HEK293 (cell line): Measurements from ENCODE around the gene TPM1.

ENCODE experiments used
- CTCF ChIA-PET: fragments of 350-600 bp; formaldehyde crosslinking; extraction: SDS; loops from one replicate; lab custom pipeline; 2021; ENCODE audit warnings: antibody characterized with exemption; lab: Yijun Ruan, JAX
- POLR2A ChIA-PET: fragments of 300-600 bp; formaldehyde crosslinking; extraction: SDS; loops from one replicate; lab custom pipeline; 2020; ENCODE audit warnings: antibody characterized with exemption, inconsistent platforms; lab: Yijun Ruan, JAX
- H3K27ac ChIP-seq: fragments of 200-500 bp; sonication (Bioruptor generic); 2 replicates; pipeline ENCODE4 v1.5.1; 2014; ENCODE audit warnings: low read depth, low read length, control low read depth, inconsistent platforms; ENCODE audit errors: extremely low read depth
- H3K36me3 ChIP-seq, 2 experiments: fragments of 200-500 bp in 1 of 2; sonication (Bioruptor generic) in 1 of 2; 1 replicate in 1 of 2; 2 replicates in 1 of 2; pipeline ENCODE4 v1.5.1; 2014 to 2017; ENCODE audit warnings: inconsistent platforms in 2 of 2, low read length in 2 of 2; ENCODE audit not compliant: control insufficient read depth in 2 of 2, insufficient read depth in 1 of 2
- H3K4me1 ChIP-seq: fragments of 200-500 bp; sonication (Bioruptor generic); 2 replicates; pipeline ENCODE4 v1.5.1; 2014; ENCODE audit warnings: mild to moderate bottlenecking, low read length, inconsistent platforms; ENCODE audit not compliant: control insufficient read depth, insufficient read depth
- H3K4me3 ChIP-seq: 2 replicates; pipeline ENCODE4 v1.5.1; 2011; ENCODE audit warnings: low read depth, mild to moderate bottlenecking, control low read depth, low read length, moderate library complexity
- H3K9me3 ChIP-seq: fragments of 200-500 bp; sonication (Bioruptor generic); 2 replicates; pipeline ENCODE4 v1.5.1; 2014; ENCODE audit warnings: low read depth, low read length, inconsistent platforms; ENCODE audit not compliant: control insufficient read depth, insufficient read depth
- ELK4 ChIP-seq: IDR thresholded peaks from 2 replicates; pipeline ENCODE4 v1.6.1; 2011; ENCODE audit warnings: mild to moderate bottlenecking, low read depth, low read length, borderline replicate concordance
- KLF9 ChIP-seq: fragments of 450-650 bp; formaldehyde crosslinking; IDR thresholded peaks from 2 replicates; pipeline ENCODE4 v1.5.1; 2016; ENCODE audit warnings: missing biosample characterization, missing genetic modification characterization, low read depth
- PRDM10 ChIP-seq: fragments of 450-650 bp; formaldehyde crosslinking; IDR thresholded peaks from 2 replicates; pipeline ENCODE4 v1.5.1; 2016; ENCODE audit warnings: missing biosample characterization, missing genetic modification characterization
- YY1 ChIP-seq: fragments of 450-650 bp; formaldehyde crosslinking; IDR thresholded peaks from 2 replicates; pipeline ENCODE4 v1.5.1; 2018; ENCODE audit warnings: missing biosample characterization, missing genetic modification characterization
- ZFHX2 ChIP-seq: fragments of 450-650 bp; formaldehyde crosslinking; conservative IDR thresholded peaks from 2 replicates; pipeline ENCODE4 v1.5.1; 2016; ENCODE audit warnings: missing biosample characterization, missing genetic modification characterization
- ZNF138 ChIP-seq: fragments of 450-650 bp; formaldehyde crosslinking; IDR thresholded peaks from 2 replicates; pipeline ENCODE4 v1.5.1; 2016; ENCODE audit warnings: missing biosample characterization, missing genetic modification characterization, borderline replicate concordance
- ZNF184 ChIP-seq: fragments of 450-650 bp; IDR thresholded peaks from 2 replicates; pipeline ENCODE4 v1.5.1; 2018; ENCODE audit warnings: missing biosample characterization, mild to moderate bottlenecking, missing genetic modification characterization
- ZNF292 ChIP-seq: fragments of 450-650 bp; formaldehyde crosslinking; IDR thresholded peaks from 2 replicates; pipeline ENCODE4 v1.5.1; 2016; ENCODE audit warnings: low read depth, missing biosample characterization, missing genetic modification characterization, borderline replicate concordance
- ZNF302 ChIP-seq: fragments of 450-650 bp; formaldehyde crosslinking; IDR thresholded peaks from 2 replicates; pipeline ENCODE4 v1.5.1; 2016; ENCODE audit warnings: missing biosample characterization, missing genetic modification characterization, low read depth
- ZNF362 ChIP-seq: fragments of 450-650 bp; formaldehyde crosslinking; IDR thresholded peaks from 2 replicates; pipeline ENCODE4 v1.5.1; 2016; ENCODE audit warnings: missing biosample characterization, missing genetic modification characterization
- ZNF423 ChIP-seq: fragments of 450-650 bp; formaldehyde crosslinking; IDR thresholded peaks from 2 replicates; pipeline ENCODE4 v1.5.1; 2016; ENCODE audit warnings: missing biosample characterization, missing genetic modification characterization
- ZNF433 ChIP-seq: fragments of 450-650 bp; formaldehyde crosslinking; IDR thresholded peaks from 2 replicates; pipeline ENCODE4 v1.5.1; 2016; ENCODE audit warnings: missing biosample characterization, missing genetic modification characterization, low read depth
- ZNF449 ChIP-seq: fragments of 450-650 bp; formaldehyde crosslinking; IDR thresholded peaks from 2 replicates; pipeline ENCODE4 v1.5.1; 2017; ENCODE audit warnings: missing biosample characterization, mild to moderate bottlenecking, missing genetic modification characterization, moderate library complexity
- ZNF529 ChIP-seq: fragments of 450-650 bp; formaldehyde crosslinking; IDR thresholded peaks from 2 replicates; pipeline ENCODE4 v1.5.1; 2017; ENCODE audit warnings: missing genetic modification characterization, missing biosample characterization; ENCODE audit not compliant: insufficient replicate concordance
- ZNF621 ChIP-seq: fragments of 450-650 bp; formaldehyde crosslinking; IDR thresholded peaks from 2 replicates; pipeline ENCODE4 v1.5.1; 2017; ENCODE audit warnings: missing biosample characterization, missing genetic modification characterization
- ZNF639 ChIP-seq: fragments of 450-650 bp; formaldehyde crosslinking; IDR thresholded peaks from 2 replicates; pipeline ENCODE4 v1.5.1; 2016; ENCODE audit warnings: missing biosample characterization, missing genetic modification characterization
- ZNF670 ChIP-seq: fragments of 450-650 bp; formaldehyde crosslinking; IDR thresholded peaks from 2 replicates; pipeline ENCODE4 v1.5.1; 2016; ENCODE audit warnings: missing biosample characterization, missing genetic modification characterization, low read depth
- ZNF747 ChIP-seq: fragments of 450-650 bp; formaldehyde crosslinking; IDR thresholded peaks from 2 replicates; pipeline ENCODE4 v1.5.1; 2016; ENCODE audit warnings: missing biosample characterization, missing genetic modification characterization
- ZSCAN23 ChIP-seq: fragments of 450-650 bp; formaldehyde crosslinking; IDR thresholded peaks from 2 replicates; pipeline ENCODE4 v1.5.1; 2016; ENCODE audit warnings: missing biosample characterization, missing genetic modification characterization

The TPM1 gene

GRCh38 chr15:63063877-63064409 is 21.4 kb downstream of the TPM1 start:
- Histone ChIP-seq H3K27ac (no peak overlapping the region), H3K4me3 (no peak overlapping the region), H3K9me3 (no peaks in the 10 kb centered on the region), H3K4me1 (no peaks in the 10 kb centered on the region), H3K36me3 (peaks cover 9 to 83% of the 10 kb centered on the region in 2 experiments)
- TF ChIP-seq ZSCAN23 (tag by site-specific recombination) = no peak
- no peak for TF ChIP-seq ELK4
- no peak for TF ChIP-seq ZNF423 (tag by site-specific recombination)
- no peak for TF ChIP-seq ZNF639 (tag by site-specific recombination)
- TF ChIP-seq ZNF529 (tag by site-specific recombination) = no peak
- no peak for TF ChIP-seq ZNF302
- no peak for TF ChIP-seq ZNF747 (tag by site-specific recombination)
- TF ChIP-seq PRDM10 (tag by site-specific recombination) = no peak
- TF ChIP-seq ZNF621 = no peak
- TF ChIP-seq ZNF449 (tag by site-specific recombination) = no peak
- TF ChIP-seq ZNF138 = no peak
- no peak for TF ChIP-seq ZNF433 (tag by site-specific recombination)
- TF ChIP-seq ZNF292 (tag by site-specific recombination) = no peak
- no peak for TF ChIP-seq ZNF362 (tag by site-specific recombination)
- no peak for TF ChIP-seq ZNF670 (tag by site-specific recombination)
- TF ChIP-seq YY1 (tag by site-specific recombination) = no peak
- TF ChIP-seq ZFHX2 (tag by site-specific recombination) = no peak
- TF ChIP-seq KLF9 = no peak
- TF ChIP-seq ZNF184 (tag by site-specific recombination) = no peak
- ChIA-PET CTCF (interaction anchor here (0.7 to 1.6 kb wide), 3 partner anchors 17 to 282 kb away, joined by 3 to 8 read pairs (median 7); no protein-coding TSS in a partner anchor), POLR2A (no interaction called here)
